ENCODE results near the gene CLN6. TPM values are rescaled to one million over a fixed set of nuclear protein-coding genes. Genes with fewer than 3 reads are reported as not detected.

CLN6 gene
- total RNA-seq, 1 experiment from 2014 or later: 71.9 TPM

GRCh38 chr15:68274201-68274848 lies 44.8 kb upstream of the CLN6 start:
- no peak overlapping the region for H3K27ac Mint-ChIP-seq
- H3K27ac ChIP-seq (ENCODE audit: insufficient read length, low read depth, low read length): no peak overlapping the region
- H3K4me3 Mint-ChIP-seq: peak overlapping the region in 1 of 2 experiments; percentile 3; a peak in 1 of 5 replicates

More at GRCh38 chr15:68274201-68274848, 44.8 kb upstream of the CLN6 start:
- Histone ChIP-seq H3T11ph (ENCODE audit: low read length) (no peak overlapping the region), H3K4ac (ENCODE audit: low read depth, low read length) (no peak overlapping the region), H3K9ac (ENCODE audit: extremely low read depth, insufficient read length, low read length) (no peak overlapping the region), H4K91ac (ENCODE audit: insufficient read length, low read depth, low read length) (no peak overlapping the region), H2AK5ac (ENCODE audit: insufficient read length, low read length) (no peak overlapping the region), H3K9me3 (ENCODE audit: control insufficient read depth, low read depth, low read length) (no peaks in the 10 kb centered on the region), H3K4me2 (ENCODE audit: insufficient read depth, insufficient read length, low read length) (no peak overlapping the region), H3K4me1 (ENCODE audit: insufficient read depth, low read length) (peaks cover 7% of the 10 kb centered on the region; the same call in 1 of the 2 replicates), H3K79me2 (ENCODE audit: insufficient read depth, low read length) (peaks cover 9% of the 10 kb centered on the region; the same call in 1 of the 2 replicates), H2BK20ac (ENCODE audit: low read depth, low read length, poor library complexity, severe bottlenecking) (no peak overlapping the region), H3K56ac (ENCODE audit: insufficient read length, low read depth, low read length) (no peak overlapping the region), H2BK15ac (ENCODE audit: low read depth, low read length) (no peak overlapping the region), H3K14ac (ENCODE audit: insufficient read depth, low read length) (no peak overlapping the region), H3K23ac (ENCODE audit: insufficient read length, low read depth, low read length) (no peak overlapping the region), H3K23me2 (ENCODE audit: insufficient read length, low read depth, low read length, poor library complexity, severe bottlenecking) (peaks cover 16% of the 10 kb centered on the region), H3K79me1 (ENCODE audit: insufficient read depth, low read depth, low read length, poor library complexity, severe bottlenecking) (no peaks in the 10 kb centered on the region), H2BK12ac (ENCODE audit: insufficient read length, low read depth, low read length) (no peak overlapping the region), H4K5ac (ENCODE audit: insufficient read length, low read depth, low read length) (no peak overlapping the region), H2BK5ac (ENCODE audit: insufficient read length, low read length) (no peak overlapping the region), H2AFZ (ENCODE audit: low read length) (no peak overlapping the region), H2BK120ac (ENCODE audit: low read depth, low read length, poor library complexity, severe bottlenecking) (no peak overlapping the region), H4K8ac (replicated peaks; ENCODE audit: insufficient read length, low read depth, low read length) (no peak overlapping the region), H4K20me1 (ENCODE audit: control insufficient read depth, insufficient read depth, insufficient read length) (no peaks in the 10 kb centered on the region), H3K18ac (ENCODE audit: insufficient read length, low read depth, low read length) (no peak overlapping the region), H3K27me3 (ENCODE audit: insufficient read depth, low read length) (no peaks in the 10 kb centered on the region)
- no peaks in the 10 kb centered on the region for H3K9me3 Mint-ChIP-seq
- no peaks in the 10 kb centered on the region for H3K27me3 Mint-ChIP-seq (ENCODE audit: low read depth)
- DNase-seq: no peak
- H3K4me1 Mint-ChIP-seq: peaks cover 40 to 50% of the 10 kb centered on the region in 2 experiments
- WGBS (ENCODE audit: extremely low coverage, insufficient read length, low lambda C conversion rate): no CpG with 5 or more reads among the region's 5 CpGs
- H3K36me3 Mint-ChIP-seq (ENCODE audit: insufficient read depth in 1 of 3, low read depth in 3 of 3): peaks cover 0 to 9% (median 0%) of the 10 kb centered on the region in 3 experiments; a peak in 2 of 7 replicates
- no peak for TF ChIP-seq CTCF (conservative IDR thresholded peaks at IDR 0.05)

All from H9 (cell line).